HepG2 (cell line): ENCODE data around the gene ACSM2A. TPM values are rescaled to one million over a fixed set of nuclear protein-coding genes. Genes with fewer than 3 reads are reported as not detected.
A peak's percentile ranks its signal among the peaks of the same experiment; 100 is the strongest.

Source experiments
- AHR ChIP-seq: IDR thresholded peaks from 2 replicates; pipeline ENCODE4 v1.6.1; 2018; ENCODE audit warnings: missing genetic modification reagents, missing compliant biosample characterization
- GABPB1 ChIP-seq: IDR thresholded peaks from 2 replicates; pipeline ENCODE4 v1.6.1; 2016; ENCODE audit warnings: mild to moderate bottlenecking, missing genetic modification reagents, moderate library complexity, missing compliant biosample characterization
- GATAD2A ChIP-seq: IDR thresholded peaks from 2 replicates; pipeline ENCODE4 v1.6.1; 2016
- HDAC1 ChIP-seq: sonication (generic); formaldehyde crosslinking; IDR thresholded peaks from 2 replicates; pipeline ENCODE4 v1.5.1; 2020; ENCODE audit warnings: mild to moderate bottlenecking, missing genetic modification reagents
- HOXA3 ChIP-seq: sonication (generic); formaldehyde crosslinking; IDR thresholded peaks from 2 replicates; pipeline ENCODE4 v1.5.0; 2020; ENCODE audit warnings: missing genetic modification reagents
- IRF9 ChIP-seq: sonication (generic); formaldehyde crosslinking; IDR thresholded peaks from 2 replicates; pipeline ENCODE4 v1.8.0; 2022; ENCODE audit warnings: missing genetic modification reagents, mild to moderate bottlenecking, borderline replicate concordance
- MIER2 ChIP-seq: IDR thresholded peaks from 2 replicates; pipeline ENCODE4 v1.6.1; 2016; ENCODE audit warnings: missing biosample characterization, missing genetic modification reagents
- PRMT3 ChIP-seq: sonication (generic); formaldehyde crosslinking; IDR thresholded peaks from 2 replicates; pipeline ENCODE4 v1.8.1; 2022; ENCODE audit warnings: low read depth, mild to moderate bottlenecking, moderate library complexity, missing genetic modification reagents, borderline replicate concordance
- REL ChIP-seq: sonication (generic); formaldehyde crosslinking; conservative IDR thresholded peaks from 2 replicates; pipeline ENCODE4 v1.8.0; 2022; ENCODE audit warnings: mild to moderate bottlenecking, missing genetic modification reagents, moderate library complexity
- SOX5 ChIP-seq: IDR thresholded peaks from 2 replicates; pipeline ENCODE4 v1.6.1; 2016; ENCODE audit warnings: borderline replicate concordance
- SP4 ChIP-seq: sonication (generic); formaldehyde crosslinking; IDR thresholded peaks from 2 replicates; pipeline ENCODE4 v1.8.1; 2023; ENCODE audit warnings: mild to moderate bottlenecking, missing genetic modification reagents
- TEAD2 ChIP-seq: sonication (generic); formaldehyde crosslinking; IDR thresholded peaks from 2 replicates; pipeline ENCODE4 v1.9.0; 2021; ENCODE audit warnings: missing genetic modification reagents
- ZBTB37 ChIP-seq: sonication (generic); formaldehyde crosslinking; IDR thresholded peaks from 2 replicates; pipeline ENCODE4 v1.4.0; 2020; ENCODE audit warnings: mild to moderate bottlenecking, missing genetic modification reagents
- ZBTB42 ChIP-seq: sonication (generic); formaldehyde crosslinking; IDR thresholded peaks from 2 replicates; pipeline ENCODE4 v1.5.0; 2020; ENCODE audit warnings: mild to moderate bottlenecking, missing genetic modification reagents
- ZHX2 ChIP-seq, 2 experiments: sonication (generic) in 1 of 2; formaldehyde crosslinking in 1 of 2; IDR thresholded peaks; 2 replicates each; pipeline versions ENCODE4 v1.6.1 to v1.9.0; 2014 to 2022; ENCODE audit warnings: antibody characterized with exemption in 1 of 2, borderline replicate concordance in 1 of 2, inconsistent platforms in 1 of 2, low read depth in 1 of 2, missing genetic modification reagents in 1 of 2
- ZNF260 ChIP-seq: sonication (generic); formaldehyde crosslinking; IDR thresholded peaks from 2 replicates; pipeline ENCODE4 v1.4.0; 2020; ENCODE audit warnings: missing genetic modification reagents, low read depth, mild to moderate bottlenecking, borderline replicate concordance
- ZNF362 ChIP-seq: sonication (generic); formaldehyde crosslinking; IDR thresholded peaks from 2 replicates; pipeline ENCODE4 v1.4.0; 2020; ENCODE audit warnings: missing genetic modification reagents, mild to moderate bottlenecking, borderline replicate concordance
- ZNF414 ChIP-seq: sonication (generic); formaldehyde crosslinking; IDR thresholded peaks from 2 replicates; pipeline ENCODE4 v1.5.0; 2020; ENCODE audit warnings: missing genetic modification reagents
- polyA plus RNA-seq, 8 experiments: library from polyadenylated mRNA; depleted of rRNA in 3 of 8; stranded (reverse) in 7 of 8; unstranded in 1 of 8; fragments of >200 nt; fragmentation: Illumina TruSeq in 4 of 8; extraction: Trizol in 4 of 8; gene quantifications; 2 replicates each; pipeline versions ENCODE4 v1.2.1 to v1.2.3, GENCODE V29; 2011 to 2016; ENCODE audit warnings: low read depth in 4 of 8, missing spikeins in 1 of 8, mixed read lengths in 1 of 8; ENCODE audit not compliant: insufficient read depth in 1 of 8
- total RNA-seq, 5 experiments: library from RNA; depleted of rRNA; stranded (reverse); fragments of >200 nt; fragmentation: Illumina TruSeq; extraction: Trizol; gene quantifications; 2 replicates each; pipeline ENCODE4 v1.2.3, GENCODE V29; 2016; ENCODE audit warnings: low read depth in 1 of 5

The ACSM2A gene
- total and polyA plus RNA-seq, 2 of the 13 experiments (the other 11 are each of a cell fraction or from before 2014, with no cell fraction given) = 11.4 to 16.3 TPM

GRCh38 chr16:20409398-20410120, 41.8 kb upstream of the ACSM2A start, which contains the start of gene ACSM5 (continued):
- TF ChIP-seq ZHX2 (IDR thresholded peaks at IDR 0.05; ENCODE audit: low read depth) = 0 out of 2 replicates have a peak, but pooled peaks have one; percentile 39
- no peak for TF ChIP-seq ZHX2 (CRISPR knock-in tag; IDR thresholded peaks at IDR 0.05; ENCODE audit: borderline replicate concordance)
- peak; percentile 27; the same call in 1 of the 2 replicates for TF ChIP-seq SOX5 (CRISPR knock-in tag)
- no peak for TF ChIP-seq ZNF362 (CRISPR knock-in tag)
- peak; percentile 45; the same call in 1 of the 2 replicates for TF ChIP-seq ZNF414
- no peak for TF ChIP-seq ZNF260 (CRISPR knock-in tag)
- TF ChIP-seq AHR (CRISPR knock-in tag) = 0 out of 2 replicates have a peak, but pooled peaks have one; percentile 25
- peak; percentile 27; the same call in 1 of the 2 replicates for TF ChIP-seq ZBTB37 (CRISPR knock-in tag)
- peak; percentile 71 for TF ChIP-seq HDAC1 (CRISPR knock-in tag)
- TF ChIP-seq IRF9 (CRISPR knock-in tag) = no peak
- peak; percentile 28; the same call in 1 of the 2 replicates for TF ChIP-seq GABPB1 (CRISPR knock-in tag)
- TF ChIP-seq PRMT3 (CRISPR knock-in tag) = no peak
- no peak for TF ChIP-seq REL (CRISPR knock-in tag)
- peak; percentile 54; the same call in 1 of the 2 replicates for TF ChIP-seq SP4 (CRISPR knock-in tag)
- TF ChIP-seq GATAD2A = peak; percentile 60
- no peak for TF ChIP-seq TEAD2 (CRISPR knock-in tag)
- peak; percentile 64; the same call in 1 of the 2 replicates for TF ChIP-seq ZBTB42 (CRISPR knock-in tag)
- TF ChIP-seq MIER2 (CRISPR knock-in tag) = peak; percentile 32; the same call in 1 of the 2 replicates
- TF ChIP-seq HOXA3 = peak; percentile 57; the same call in 1 of the 2 replicates
